Upper lobe of right lung (tissue), 1 donor: ENCODE measurements around the gene PGAP3. TPM values are rescaled to one million over a fixed set of nuclear protein-coding genes. Genes with fewer than 3 reads are reported as not detected.

Experiments used
- ATAC-seq: fragments of 200-7000 bp; cut with Tn5 transposase; one replicate; pipeline ENCODE4 v1.9.1; 2020; ENCODE audit warnings: mild to moderate bottlenecking, moderate library complexity
- DNase-seq: peaks from one replicate; pipeline ENCODE4 v3.0.0-alpha.2; 2020
- H3K27ac ChIP-seq: fragments of 200-600 bp; one replicate; pipeline ENCODE4 v1.8.0; 2022
- H3K27me3 ChIP-seq: fragments of 200-600 bp; one replicate; pipeline ENCODE4 v1.8.0; 2022; ENCODE audit warnings: mild to moderate bottlenecking
- H3K36me3 ChIP-seq: fragments of 200-600 bp; one replicate; pipeline ENCODE4 v1.8.0; 2022
- H3K4me1 ChIP-seq: fragments of 200-600 bp; one replicate; pipeline ENCODE4 v1.8.0; 2022
- H3K4me3 ChIP-seq: fragments of 200-600 bp; one replicate; pipeline ENCODE4 v1.8.0; 2022; ENCODE audit warnings: mild to moderate bottlenecking
- H3K9me3 ChIP-seq: fragments of 200-600 bp; one replicate; pipeline ENCODE4 v1.8.0; 2022
- intact Hi-C: fragments of 100-400 bp; cut with DNase I; formaldehyde crosslinking; loops from one replicate; pipeline ENCODE4 v1.11.0; 2022
- microRNA-seq: library from miRNA; unstranded; fragments of <30 nt; microRNA quantifications from one replicate; pipeline ENCODE4 v1.2.0, GENCODE V29; 2020; ENCODE audit warnings: borderline microRNAs expressed
- total RNA-seq: library from RNA; stranded (reverse); fragmentation: NEBNext Ultra II Directional; extraction: Animal tissue kit (Norgen Biotek cat#: 25700); gene quantifications from one replicate; pipeline ENCODE4 v1.2.1, GENCODE V29; 2021
- TF ChIP-seq, protein P1 (sequence below): fragments of 200-600 bp; IDR thresholded peaks from one replicate; pipeline ENCODE4 v1.8.0; 2022; ENCODE audit warnings: antibody characterized with exemption
- donor health status: DM: no; HTN: yes; CAD: no; lungs with severe emphysema.

PGAP3 gene
- total RNA-seq, 1 donor from 2014 or later = 24.5 TPM

DNA sequence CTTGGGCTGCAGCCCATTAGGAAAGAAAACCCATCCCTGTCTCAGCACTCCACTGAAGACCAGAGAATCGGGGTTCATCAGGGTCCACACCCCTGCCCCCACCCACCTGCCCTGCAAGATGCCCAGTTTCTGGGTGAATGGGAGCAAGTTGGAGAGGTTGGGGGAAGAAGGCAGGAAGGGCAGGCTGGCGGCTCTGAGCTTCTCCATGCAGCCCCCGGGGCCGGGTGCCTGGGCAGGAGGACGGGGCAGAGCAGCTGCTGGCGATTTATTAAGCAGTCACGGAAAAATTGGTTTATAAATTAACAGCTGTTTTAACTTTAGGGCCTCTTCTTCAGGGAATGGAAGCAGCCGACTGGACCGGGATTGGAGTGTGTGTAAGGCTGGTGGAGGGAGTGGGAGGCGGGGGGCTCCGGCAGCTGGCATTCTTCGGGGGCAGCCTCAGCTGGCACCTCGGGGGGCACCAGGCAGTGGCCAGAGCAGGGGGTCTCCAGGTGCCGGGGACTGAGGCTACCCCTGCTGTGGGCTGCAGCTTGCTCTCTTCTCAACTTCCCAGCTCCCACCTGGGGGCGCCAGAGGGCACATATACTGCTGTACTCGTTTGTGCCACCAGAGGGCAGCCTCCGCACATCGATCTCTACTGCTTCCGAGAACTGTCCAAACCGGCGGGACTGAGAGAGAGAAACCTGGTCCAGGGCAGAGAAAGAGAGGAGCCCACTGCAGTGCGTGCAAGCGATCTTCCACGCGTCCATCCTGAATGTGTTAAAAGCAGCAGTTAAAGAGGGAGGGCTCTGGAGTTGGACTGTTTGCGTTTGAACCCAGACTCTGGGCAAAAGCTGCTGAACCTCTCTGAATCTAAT is 66.1 kb downstream of the PGAP3 start:
- DNase-seq = peak; percentile 92
- Histone ChIP-seq H3K36me3 (no peaks in the 10 kb centered on the region), H3K9me3 (no peaks in the 10 kb centered on the region), H3K4me3 (no peak overlapping the region), H3K27me3 (peaks cover 23% of the 10 kb centered on the region), H3K27ac (no peak overlapping the region), H3K4me1 (peaks cover 9% of the 10 kb centered on the region)
- ATAC-seq = peak; percentile 89
- TF ChIP-seq, protein P1, sequence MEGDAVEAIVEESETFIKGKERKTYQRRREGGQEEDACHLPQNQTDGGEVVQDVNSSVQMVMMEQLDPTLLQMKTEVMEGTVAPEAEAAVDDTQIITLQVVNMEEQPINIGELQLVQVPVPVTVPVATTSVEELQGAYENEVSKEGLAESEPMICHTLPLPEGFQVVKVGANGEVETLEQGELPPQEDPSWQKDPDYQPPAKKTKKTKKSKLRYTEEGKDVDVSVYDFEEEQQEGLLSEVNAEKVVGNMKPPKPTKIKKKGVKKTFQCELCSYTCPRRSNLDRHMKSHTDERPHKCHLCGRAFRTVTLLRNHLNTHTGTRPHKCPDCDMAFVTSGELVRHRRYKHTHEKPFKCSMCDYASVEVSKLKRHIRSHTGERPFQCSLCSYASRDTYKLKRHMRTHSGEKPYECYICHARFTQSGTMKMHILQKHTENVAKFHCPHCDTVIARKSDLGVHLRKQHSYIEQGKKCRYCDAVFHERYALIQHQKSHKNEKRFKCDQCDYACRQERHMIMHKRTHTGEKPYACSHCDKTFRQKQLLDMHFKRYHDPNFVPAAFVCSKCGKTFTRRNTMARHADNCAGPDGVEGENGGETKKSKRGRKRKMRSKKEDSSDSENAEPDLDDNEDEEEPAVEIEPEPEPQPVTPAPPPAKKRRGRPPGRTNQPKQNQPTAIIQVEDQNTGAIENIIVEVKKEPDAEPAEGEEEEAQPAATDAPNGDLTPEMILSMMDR = peak; percentile 99
- intact Hi-C loops = loop anchor here (5.0 to 10.0 kb wide), 2 partner anchors 74 to 133 kb away; no protein-coding TSS in a partner anchor

Small RNAs within 50 kb of the gene (microRNA-seq; reads per million reads assigned to microRNA genes)
- gene MIR4728 = 0.66 reads per million

Other genes starting within 250 kb of the PGAP3 start
- 37.2 TPM for gene MED1, start 236.8 kb downstream of the PGAP3 start, total RNA-seq
- 53.6 TPM for gene CDK12, start 226.6 kb downstream of the PGAP3 start, total RNA-seq
- gene NEUROD2, start 80.1 kb downstream of the PGAP3 start, total RNA-seq = not detected
- gene PPP1R1B, start 61.1 kb downstream of the PGAP3 start, total RNA-seq = 25.1 TPM
- 78.2 TPM for gene STARD3, start 50.9 kb downstream of the PGAP3 start, total RNA-seq
- 5.3 TPM for gene TCAP, start 22.7 kb downstream of the PGAP3 start, total RNA-seq
- gene PNMT, start 19.6 kb downstream of the PGAP3 start, total RNA-seq = 4.3 TPM
- gene ERBB2, start 12.0 kb upstream of the PGAP3 start, total RNA-seq = 97.5 TPM
- gene MIEN1, start 42.5 kb upstream of the PGAP3 start, total RNA-seq = 48.5 TPM
- gene GRB7, start 49.9 kb upstream of the PGAP3 start, total RNA-seq = 25.0 TPM
- gene IKZF3, start 176.3 kb upstream of the PGAP3 start, total RNA-seq = 8.2 TPM
- gene ZPBP2, start 180.1 kb upstream of the PGAP3 start, total RNA-seq = not detected
- 13.5 TPM for gene GSDMB, start 230.6 kb upstream of the PGAP3 start, total RNA-seq
- gene ORMDL3, start 239.5 kb upstream of the PGAP3 start, total RNA-seq = 70.3 TPM
- gene LRRC3C, start 239.7 kb upstream of the PGAP3 start, total RNA-seq = not detected